GM20000 (cell line): ENCODE measurements around the gene ATOX1.
"Not testable (repeated sequence)": the region's sequence is repeated elsewhere in the genome, so short reads cannot be mapped to it uniquely, and the experiment has no call there.

Experiments used
- DNase-seq: peaks from one replicate; pipeline ENCODE4 v3.0.0; 2012; ENCODE audit warnings: low spot score
- TF ChIP-seq, protein P1 (sequence below): IDR thresholded peaks from 2 replicates; pipeline ENCODE4 v1.5.1; 2012; ENCODE audit warnings: mild to moderate bottlenecking, control low read depth; ENCODE audit errors: extremely low read depth, missing control alignments

ATOX1 gene

DNA sequence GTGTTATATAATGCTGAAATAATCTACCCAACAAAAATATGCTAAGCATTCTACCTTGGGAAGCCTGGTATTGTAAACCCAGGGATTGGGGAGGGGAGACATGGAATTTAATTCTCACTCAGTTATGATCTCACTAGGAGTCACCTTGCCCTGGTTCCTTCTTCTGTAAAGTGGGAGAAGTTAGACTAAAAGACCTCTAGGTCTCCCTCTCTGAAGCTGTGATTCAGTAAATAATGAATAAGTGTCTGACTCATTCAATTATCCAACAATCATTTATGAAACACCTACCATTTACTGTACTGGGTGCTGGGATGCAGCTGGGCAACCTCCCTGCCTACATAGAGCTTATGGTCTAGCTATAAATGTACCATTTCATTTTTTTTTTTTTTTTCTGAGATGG is 51.5 kb downstream of the ATOX1 start:
- TF ChIP-seq, protein P1, sequence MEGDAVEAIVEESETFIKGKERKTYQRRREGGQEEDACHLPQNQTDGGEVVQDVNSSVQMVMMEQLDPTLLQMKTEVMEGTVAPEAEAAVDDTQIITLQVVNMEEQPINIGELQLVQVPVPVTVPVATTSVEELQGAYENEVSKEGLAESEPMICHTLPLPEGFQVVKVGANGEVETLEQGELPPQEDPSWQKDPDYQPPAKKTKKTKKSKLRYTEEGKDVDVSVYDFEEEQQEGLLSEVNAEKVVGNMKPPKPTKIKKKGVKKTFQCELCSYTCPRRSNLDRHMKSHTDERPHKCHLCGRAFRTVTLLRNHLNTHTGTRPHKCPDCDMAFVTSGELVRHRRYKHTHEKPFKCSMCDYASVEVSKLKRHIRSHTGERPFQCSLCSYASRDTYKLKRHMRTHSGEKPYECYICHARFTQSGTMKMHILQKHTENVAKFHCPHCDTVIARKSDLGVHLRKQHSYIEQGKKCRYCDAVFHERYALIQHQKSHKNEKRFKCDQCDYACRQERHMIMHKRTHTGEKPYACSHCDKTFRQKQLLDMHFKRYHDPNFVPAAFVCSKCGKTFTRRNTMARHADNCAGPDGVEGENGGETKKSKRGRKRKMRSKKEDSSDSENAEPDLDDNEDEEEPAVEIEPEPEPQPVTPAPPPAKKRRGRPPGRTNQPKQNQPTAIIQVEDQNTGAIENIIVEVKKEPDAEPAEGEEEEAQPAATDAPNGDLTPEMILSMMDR: no peak
- DNase-seq: no peak

DNA sequence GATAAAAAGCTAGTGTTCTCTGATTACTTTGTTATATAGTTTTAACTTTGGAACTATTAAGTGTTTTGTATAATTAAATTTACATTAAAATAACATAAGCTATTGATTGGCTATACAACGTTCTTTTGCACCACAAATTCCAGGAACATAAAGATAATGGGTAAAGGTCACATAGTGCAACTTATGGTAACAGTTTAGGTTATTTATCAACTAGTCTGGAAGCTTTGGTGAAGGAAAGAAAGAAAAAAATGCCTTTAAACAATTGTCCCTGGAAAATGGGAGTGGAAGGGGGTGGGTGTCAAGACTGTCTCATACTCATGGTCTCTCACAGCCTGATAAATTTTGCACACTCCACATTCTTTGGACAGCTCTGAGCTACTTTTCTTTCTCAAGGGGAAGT is 54.7 kb downstream of the ATOX1 start:
- TF ChIP-seq, protein P1: no peak
- DNase-seq: no peak

DNA sequence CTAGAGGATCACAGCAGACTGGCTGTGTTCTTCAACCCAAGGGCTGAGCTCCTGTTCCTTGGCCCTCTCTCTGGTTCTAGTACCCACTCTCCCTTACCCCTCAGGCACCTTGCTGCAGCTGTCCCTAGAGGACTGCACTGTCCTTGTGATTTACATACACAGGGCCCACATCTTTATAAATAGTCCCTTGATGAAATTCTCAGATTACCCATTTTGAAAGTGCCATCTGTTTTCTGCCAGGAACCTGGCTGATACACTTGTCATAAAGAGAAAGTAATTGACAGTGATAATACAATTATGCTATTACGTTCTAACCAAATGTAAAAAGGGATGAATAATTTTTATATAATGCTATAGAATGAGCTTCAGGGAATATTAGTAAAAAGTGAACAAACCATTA is 55.2 kb downstream of the ATOX1 start:
- TF ChIP-seq, protein P1: no peak
- peak; percentile 49 for DNase-seq

DNA sequence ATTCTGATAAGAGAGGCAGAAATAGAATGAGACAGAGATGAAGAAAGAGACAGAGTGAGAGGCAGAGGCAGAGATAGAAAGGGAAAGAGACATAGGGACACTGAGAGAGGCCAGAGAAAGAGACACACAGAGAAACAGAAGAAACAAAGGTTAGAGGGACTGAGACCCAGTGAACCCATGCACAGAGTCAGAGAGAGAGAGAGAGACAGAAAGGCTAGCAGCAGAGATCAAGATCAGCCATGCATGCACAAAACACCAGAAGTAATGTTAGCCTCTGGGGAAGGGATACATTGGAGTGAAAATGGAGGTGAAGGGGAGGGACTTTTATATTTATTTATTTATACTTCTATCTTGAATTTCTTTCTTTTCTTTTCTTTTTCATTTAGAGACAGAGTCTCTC is 57.6 kb downstream of the ATOX1 start:
- TF ChIP-seq, protein P1: no peak
- DNase-seq: peak; percentile 30

DNA sequence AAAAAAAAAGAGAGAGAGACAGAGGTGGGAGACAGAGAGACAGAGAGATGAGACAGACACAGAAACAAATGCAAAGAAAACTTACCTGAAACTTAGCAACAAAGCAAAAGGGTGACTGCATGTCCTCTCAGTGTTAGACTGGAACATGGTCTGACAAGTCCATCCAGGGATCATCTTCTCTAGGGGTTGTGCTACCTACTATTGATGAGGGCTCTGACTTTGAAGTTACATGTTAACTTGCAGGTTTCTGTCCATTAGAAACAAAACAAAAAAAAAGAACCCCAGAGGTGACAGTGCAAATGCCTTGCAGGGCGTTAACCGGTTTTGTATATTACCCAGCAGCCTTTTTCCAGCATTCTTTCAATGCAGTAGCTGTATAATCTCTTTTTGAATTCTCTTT is 58.1 kb downstream of the ATOX1 start:
- DNase-seq: peak; percentile 19
- TF ChIP-seq, protein P1: no peak

DNA sequence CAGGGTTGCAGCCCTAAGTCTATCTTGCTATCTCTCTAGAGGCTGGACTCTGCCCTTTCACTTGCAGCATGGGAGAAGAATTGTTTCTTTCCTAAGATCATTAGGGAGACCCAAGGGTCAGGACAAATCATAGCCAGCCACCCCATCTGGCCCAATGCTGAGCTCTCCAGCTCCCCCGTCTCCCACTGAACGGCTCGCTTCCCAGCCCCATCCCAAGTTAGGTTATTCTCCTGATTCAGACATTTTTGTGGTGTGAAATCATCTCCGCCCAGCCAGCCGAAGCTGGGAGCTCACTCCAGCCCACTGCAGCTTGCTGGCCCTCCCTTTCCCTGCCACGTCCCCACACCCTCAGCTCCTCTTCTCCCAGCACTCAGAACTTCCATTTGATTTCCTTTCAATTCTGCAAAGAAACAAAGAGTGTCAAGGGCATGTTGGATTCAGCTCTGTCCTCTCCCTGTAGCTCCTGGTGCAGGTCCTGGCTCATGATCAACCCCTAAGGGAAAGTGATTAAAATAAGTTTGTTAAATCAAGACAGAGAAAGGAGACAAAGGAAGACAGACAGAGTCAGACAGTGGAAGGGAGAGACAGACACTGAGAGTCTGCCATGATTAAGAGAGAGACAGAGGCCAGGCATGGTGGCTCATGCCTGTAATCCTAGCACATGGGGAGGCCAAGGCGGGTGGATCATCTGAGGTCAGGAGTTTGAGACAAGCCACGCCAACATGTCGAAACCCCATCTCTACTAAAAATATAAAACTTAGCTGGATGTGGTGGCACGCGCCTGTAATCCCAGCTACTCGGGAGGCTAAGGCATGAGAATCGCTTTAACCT is 59.1 kb downstream of the ATOX1 start:
- TF ChIP-seq, protein P1: no peak
- DNase-seq: no peak

DNA sequence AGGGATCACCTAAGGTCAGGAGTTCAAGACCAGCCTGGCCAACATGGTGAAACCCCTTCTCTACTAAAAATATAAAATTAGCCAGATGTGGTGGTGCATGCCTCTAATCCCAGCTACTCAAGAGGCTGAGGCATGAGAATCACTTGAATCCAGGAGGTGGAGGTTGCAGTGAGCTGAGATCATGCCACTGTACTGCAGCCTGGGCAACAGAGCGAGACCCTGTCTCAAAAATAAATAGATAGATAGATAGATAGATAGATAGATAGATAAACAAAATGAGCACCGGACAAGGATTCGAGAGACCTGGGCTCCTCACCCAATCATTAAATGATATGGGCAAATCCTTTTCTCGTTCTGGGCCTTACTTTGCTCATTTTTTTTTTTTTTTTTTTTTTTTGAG is 60.4 kb downstream of the ATOX1 start:
- DNase-seq: not testable (repeated sequence)

DNA sequence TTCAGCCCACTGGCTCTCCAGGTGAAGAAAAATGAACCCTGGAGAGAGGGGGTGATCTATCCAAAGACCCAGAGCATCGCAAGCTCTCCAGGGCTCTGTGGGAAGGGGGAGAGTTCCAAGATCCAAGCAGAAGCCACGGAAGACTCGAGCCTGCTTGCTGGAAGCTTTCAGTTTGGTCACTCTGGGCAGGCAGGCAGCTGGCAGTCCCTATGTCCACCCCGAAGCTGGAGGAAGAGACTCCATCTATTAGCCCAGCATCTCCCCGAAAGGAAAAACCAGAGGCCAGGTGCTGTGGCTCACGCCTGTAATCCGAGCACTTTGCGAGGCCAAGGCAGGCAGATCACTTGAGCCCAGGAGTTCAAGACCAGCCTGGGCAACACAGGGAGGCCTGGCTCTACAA is 61.0 kb downstream of the ATOX1 start:
- TF ChIP-seq, protein P1: no peak

More for the DNA sequence above, 61.0 kb downstream of the ATOX1 start:
- DNase-seq: no peak
